SH-SY5Y (cell line): ENCODE measurements around the gene NKAIN2.

Experiments
- GATA2 ChIP-seq: IDR thresholded peaks from 2 replicates; pipeline ENCODE4 v1.6.1; 2011; ENCODE audit warnings: mild to moderate bottlenecking, low read depth, low read length
- GATA3 ChIP-seq: IDR thresholded peaks from 2 replicates; pipeline ENCODE4 v1.6.1; 2011; ENCODE audit warnings: low read depth, mild to moderate bottlenecking, low read length, moderate library complexity

DNA sequence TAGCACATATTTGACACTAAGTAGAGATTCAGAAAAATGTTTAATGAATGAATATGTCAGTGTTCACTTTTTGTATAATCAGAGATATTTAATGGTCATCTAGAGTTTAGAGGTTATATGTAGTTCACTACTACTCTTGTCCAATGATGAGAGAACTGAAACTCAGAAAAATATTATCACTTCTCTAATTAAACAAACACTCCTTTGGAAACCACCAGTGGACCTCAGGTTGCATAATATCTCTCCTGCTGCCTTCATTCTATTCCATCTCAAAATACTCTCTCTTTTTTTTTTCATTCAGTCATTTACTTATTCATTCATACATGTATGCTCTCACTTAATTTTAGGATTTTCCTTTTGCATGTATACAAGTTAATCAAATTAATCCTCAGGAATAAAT is 735.4 kb downstream of the NKAIN2 start:
- TF ChIP-seq GATA2 (no peak), GATA3 (no peak)
